HG02852 (cell line): ENCODE measurements around the gene PSMB7.
"Not testable (repeated sequence)": the region's sequence is repeated elsewhere in the genome, so short reads cannot be mapped to it uniquely, and the experiment has no call there.

Experiments used
- ATAC-seq: cut with Tn5 transposase; IDR thresholded peaks from one replicate; pipeline ENCODE4 v1.9.1; 2021; ENCODE audit warnings: mild to moderate bottlenecking, moderate library complexity; ENCODE audit not compliant: unreplicated experiment

The PSMB7 gene

GRCh38 chr9:124444166-124444565 lies 28.9 kb upstream of the PSMB7 start:
- ATAC-seq, result no peak

GRCh38 chr9:124443625-124444024 lies 28.4 kb upstream of the PSMB7 start:
- ATAC-seq, result no peak

- no peak for ATAC-seq
Observed at GRCh38 chr9:124442826-124443225, 27.6 kb upstream of the PSMB7 start.

- ATAC-seq, result no peak
Observed at GRCh38 chr9:124442379-124442778, 27.1 kb upstream of the PSMB7 start.

- no peak for ATAC-seq
Observed at GRCh38 chr9:124441291-124441690, 26.0 kb upstream of the PSMB7 start.

GRCh38 chr9:124440786-124441185 lies 25.5 kb upstream of the PSMB7 start:
- ATAC-seq, result no peak

GRCh38 chr9:124439686-124440243 lies 24.5 kb upstream of the PSMB7 start:
- no peak for ATAC-seq

GRCh38 chr9:124439086-124439485 lies 23.8 kb upstream of the PSMB7 start:
- ATAC-seq, result no peak

- ATAC-seq, result no peak
Observed at GRCh38 chr9:124438091-124438490, 22.8 kb upstream of the PSMB7 start.

- no peak for ATAC-seq
Observed at GRCh38 chr9:124437086-124437485, 21.8 kb upstream of the PSMB7 start.

GRCh38 chr9:124436320-124436719 lies 21.1 kb upstream of the PSMB7 start:
- ATAC-seq, result no peak

GRCh38 chr9:124429530-124429867 lies 14.3 kb upstream of the PSMB7 start:
- ATAC-seq, result no peak

- no peak for ATAC-seq
Observed at GRCh38 chr9:124428751-124429529, 13.7 kb upstream of the PSMB7 start.

- ATAC-seq, result no peak
Observed at GRCh38 chr9:124427281-124427680, 12.0 kb upstream of the PSMB7 start.

GRCh38 chr9:124426361-124426760 lies 11.1 kb upstream of the PSMB7 start:
- no peak for ATAC-seq

GRCh38 chr9:124425733-124426132 lies 10.5 kb upstream of the PSMB7 start:
- ATAC-seq, result not testable (repeated sequence)

- no peak for ATAC-seq
Observed at GRCh38 chr9:124423591-124423990, 8.3 kb upstream of the PSMB7 start.

- no peak for ATAC-seq
Observed at GRCh38 chr9:124423155-124423554, 7.9 kb upstream of the PSMB7 start.

GRCh38 chr9:124420991-124421543 lies 5.8 kb upstream of the PSMB7 start:
- ATAC-seq, result no peak

GRCh38 chr9:124419832-124420489 lies 4.7 kb upstream of the PSMB7 start:
- no peak for ATAC-seq

GRCh38 chr9:124415852-124416484 lies 726 bp upstream of the PSMB7 start:
- no peak for ATAC-seq

GRCh38 chr9:124414612-124415011 lies 630 bp downstream of the PSMB7 start:
- no peak for ATAC-seq
